Natural killer cell (primary cell): ENCODE data around the gene DOCK1. TPM values are rescaled to one million over a fixed set of nuclear protein-coding genes. Genes with fewer than 3 reads are reported as not detected.

Experiments used
- ATAC-seq, 3 donors: fragments of 150-1000 bp in 2 of 3; fragments of 200-7000 bp in 1 of 3; cut with Tn5 transposase; 1 replicate in 1 of 3; 2 replicates in 2 of 3; pipeline ENCODE4 v1.10.0; 2021; ENCODE audit warnings: mild to moderate bottlenecking in 2 of 3, moderate library complexity in 2 of 3
- DNase-seq, 2 donors: peaks; one replicate each; pipeline versions ENCODE4 v3.0.0 to v3.0.0-alpha.2; 2013 to 2021; ENCODE audit warnings: mixed read lengths in 1 of 2
- H3K27ac ChIP-seq: one replicate; pipeline ENCODE4 v1.5.1; 2013; ENCODE audit warnings: mild to moderate bottlenecking, low read length
- H3K27me3 ChIP-seq: one replicate; pipeline ENCODE4 v1.6.1; 2013; ENCODE audit warnings: low read length; ENCODE audit not compliant: control insufficient read depth, insufficient read depth
- H3K36me3 ChIP-seq: one replicate; pipeline ENCODE4 v1.6.1; 2013; ENCODE audit warnings: low read length; ENCODE audit not compliant: control insufficient read depth, insufficient read depth
- H3K4me1 ChIP-seq: one replicate; pipeline ENCODE4 v1.6.1; 2013; ENCODE audit warnings: low read length; ENCODE audit not compliant: control insufficient read depth, insufficient read depth
- H3K4me3 ChIP-seq: one replicate; pipeline ENCODE4 v1.5.1; 2013; ENCODE audit warnings: low read length
- H3K9me3 ChIP-seq: one replicate; pipeline ENCODE4 v1.6.1; 2013; ENCODE audit warnings: low read length; ENCODE audit not compliant: control insufficient read depth, insufficient read depth
- H3K27ac Mint-ChIP-seq, 2 donors: one replicate each; pipeline ENCODE4 v1.8.0; 2022; ENCODE audit warnings: mild to moderate bottlenecking in 2 of 2, mixed read lengths in 2 of 2, moderate library complexity in 1 of 2
- H3K27me3 Mint-ChIP-seq, 2 donors: one replicate each; pipeline ENCODE4 v1.8.0; 2022; ENCODE audit warnings: low read depth in 2 of 2, mixed read lengths in 2 of 2
- H3K36me3 Mint-ChIP-seq: one replicate; pipeline ENCODE4 v1.8.0; 2022; ENCODE audit warnings: mixed read lengths
- H3K4me1 Mint-ChIP-seq, 2 donors: one replicate each; pipeline ENCODE4 v1.8.0; 2022; ENCODE audit warnings: mixed read lengths in 2 of 2
- H3K4me3 Mint-ChIP-seq: one replicate; pipeline ENCODE4 v1.8.0; 2022; ENCODE audit warnings: mild to moderate bottlenecking, moderate library complexity, mixed read lengths
- H3K9me3 Mint-ChIP-seq, 2 donors: one replicate each; pipeline ENCODE4 v1.8.0; 2022; ENCODE audit warnings: mixed read lengths in 2 of 2
- WGBS: methylation state at CpG from one replicate; pipeline ENCODE4 v1.1.7; 2013; ENCODE audit warnings: missing lambda C conversion rate; ENCODE audit not compliant: insufficient coverage; 5-methylcytosine and 5-hydroxymethylcytosine counted together
- intact Hi-C: fragments of 100-400 bp; cut with micrococcal nuclease; formaldehyde crosslinking; loops from one replicate; pipeline ENCODE4 v1.14.2; 2022
- total RNA-seq, 4 donors: library from RNA; stranded (reverse); fragments of 120-200 nt in 1 of 4; gene quantifications; one replicate each; pipeline versions ENCODE4 v1.2.3 to v1.2.4, GENCODE V29; 2013 to 2022
- TF ChIP-seq, protein P1 (sequence below): fragments of 200-600 bp; IDR thresholded peaks from one replicate; pipeline ENCODE4 v1.8.0; 2022; ENCODE audit warnings: antibody characterized with exemption

The DOCK1 gene
- total RNA-seq, 3 donors from 2014 or later (not counting 1 experiment from before 2014, with no cell fraction given): 0.07 to 0.12 (median 0.08) TPM

DNA sequence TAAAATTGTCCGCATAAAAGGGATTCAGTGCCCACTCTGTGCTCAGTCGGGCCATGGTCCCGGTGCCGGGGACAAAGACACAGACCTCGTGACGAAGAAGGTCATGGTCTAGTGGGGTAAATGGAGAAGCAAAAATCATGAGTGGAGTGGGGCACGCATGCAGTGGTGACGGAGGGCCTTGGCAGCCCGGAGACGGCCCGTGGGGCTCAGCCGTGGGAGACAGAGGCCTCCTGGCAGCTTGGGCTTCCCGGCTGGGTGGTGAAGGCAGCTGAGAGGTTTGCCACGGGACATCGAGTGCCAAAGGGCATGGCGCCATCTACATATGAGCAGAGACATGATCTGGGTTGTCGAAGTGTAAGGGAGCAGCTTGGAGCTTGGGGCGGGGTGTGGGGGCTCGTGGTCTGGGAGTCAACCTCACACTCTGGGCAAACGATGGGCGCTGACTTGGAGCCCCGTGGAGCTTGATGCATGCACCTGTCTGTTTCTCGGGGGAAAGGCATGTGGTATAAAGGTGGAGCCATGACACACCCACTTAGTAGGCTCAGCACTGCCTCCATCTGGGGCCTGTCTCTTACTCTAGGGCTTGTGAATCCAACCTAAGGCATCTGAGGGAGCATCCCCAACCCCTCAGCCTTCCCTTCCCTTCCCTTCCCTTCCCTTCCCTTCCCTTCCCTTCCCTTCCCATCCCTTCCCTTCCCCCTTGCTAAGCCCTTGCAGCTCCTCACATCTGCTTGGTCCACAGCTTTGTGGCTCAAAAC, 442.2 kb downstream of the DOCK1 start:
- no peaks in the 10 kb centered on the region for H3K27me3 ChIP-seq
- no peak for ATAC-seq
- no peak overlapping the region for H3K4me3 ChIP-seq
- Mint-ChIP-seq H3K27me3 (peaks cover 0 to 2% of the 10 kb centered on the region in 2 donors), H3K4me1 (peaks cover 0 to 12% of the 10 kb centered on the region in 2 donors), H3K9me3 (no peaks in the 10 kb centered on the region), H3K36me3 (no peaks in the 10 kb centered on the region), H3K4me3 (no peak overlapping the region), H3K27ac (no peak overlapping the region)
- no peaks in the 10 kb centered on the region for H3K4me1 ChIP-seq
- TF ChIP-seq, protein P1, sequence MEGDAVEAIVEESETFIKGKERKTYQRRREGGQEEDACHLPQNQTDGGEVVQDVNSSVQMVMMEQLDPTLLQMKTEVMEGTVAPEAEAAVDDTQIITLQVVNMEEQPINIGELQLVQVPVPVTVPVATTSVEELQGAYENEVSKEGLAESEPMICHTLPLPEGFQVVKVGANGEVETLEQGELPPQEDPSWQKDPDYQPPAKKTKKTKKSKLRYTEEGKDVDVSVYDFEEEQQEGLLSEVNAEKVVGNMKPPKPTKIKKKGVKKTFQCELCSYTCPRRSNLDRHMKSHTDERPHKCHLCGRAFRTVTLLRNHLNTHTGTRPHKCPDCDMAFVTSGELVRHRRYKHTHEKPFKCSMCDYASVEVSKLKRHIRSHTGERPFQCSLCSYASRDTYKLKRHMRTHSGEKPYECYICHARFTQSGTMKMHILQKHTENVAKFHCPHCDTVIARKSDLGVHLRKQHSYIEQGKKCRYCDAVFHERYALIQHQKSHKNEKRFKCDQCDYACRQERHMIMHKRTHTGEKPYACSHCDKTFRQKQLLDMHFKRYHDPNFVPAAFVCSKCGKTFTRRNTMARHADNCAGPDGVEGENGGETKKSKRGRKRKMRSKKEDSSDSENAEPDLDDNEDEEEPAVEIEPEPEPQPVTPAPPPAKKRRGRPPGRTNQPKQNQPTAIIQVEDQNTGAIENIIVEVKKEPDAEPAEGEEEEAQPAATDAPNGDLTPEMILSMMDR: no peak
- no peak overlapping the region for H3K27ac ChIP-seq
- no peaks in the 10 kb centered on the region for H3K9me3 ChIP-seq
- intact Hi-C loops: loop anchor here (2.0 kb wide), 1 partner anchor 105 kb away; no protein-coding TSS in a partner anchor
- peak in 1 of 2 donors; percentile 22 for DNase-seq
- WGBS: 89% methylated on average over 23 of the region's 23 CpGs
- no peaks in the 10 kb centered on the region for H3K36me3 ChIP-seq

DNA sequence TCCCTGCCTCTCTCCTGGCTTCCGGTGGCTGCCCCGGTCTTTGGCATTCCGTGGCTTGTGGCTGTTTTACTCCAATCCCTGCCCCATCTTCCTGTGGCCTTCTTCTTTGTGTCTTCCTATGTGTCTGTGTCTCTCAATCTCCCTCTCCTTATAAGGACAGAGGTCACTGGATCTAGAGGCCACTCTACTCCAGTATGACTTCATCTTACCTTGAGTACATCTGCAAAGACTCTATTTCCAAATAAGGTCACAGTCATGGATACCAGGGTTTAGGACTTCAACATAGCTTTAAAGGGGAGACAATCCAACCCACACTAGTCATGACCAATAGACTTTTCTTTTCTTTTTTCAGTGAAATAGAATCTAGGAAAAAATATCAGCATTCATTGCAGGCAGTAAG, 444.5 kb downstream of the DOCK1 start:
- Histone ChIP-seq H3K4me3 (no peak overlapping the region), H3K27ac (no peak overlapping the region), H3K4me1 (no peaks in the 10 kb centered on the region), H3K27me3 (no peaks in the 10 kb centered on the region), H3K36me3 (no peaks in the 10 kb centered on the region), H3K9me3 (no peaks in the 10 kb centered on the region)
- DNase-seq (no peak), ATAC-seq (no peak)
- Mint-ChIP-seq H3K9me3 (no peaks in the 10 kb centered on the region), H3K27me3 (peaks cover 0 to 2% of the 10 kb centered on the region in 2 donors), H3K4me1 (peaks cover 0 to 20% of the 10 kb centered on the region in 2 donors), H3K4me3 (no peak overlapping the region), H3K36me3 (no peaks in the 10 kb centered on the region), H3K27ac (no peak overlapping the region)
- WGBS: 87% methylated on average over 3 of the region's 3 CpGs
- TF ChIP-seq, protein P1: no peak
- intact Hi-C loops: no loop called here

DNA sequence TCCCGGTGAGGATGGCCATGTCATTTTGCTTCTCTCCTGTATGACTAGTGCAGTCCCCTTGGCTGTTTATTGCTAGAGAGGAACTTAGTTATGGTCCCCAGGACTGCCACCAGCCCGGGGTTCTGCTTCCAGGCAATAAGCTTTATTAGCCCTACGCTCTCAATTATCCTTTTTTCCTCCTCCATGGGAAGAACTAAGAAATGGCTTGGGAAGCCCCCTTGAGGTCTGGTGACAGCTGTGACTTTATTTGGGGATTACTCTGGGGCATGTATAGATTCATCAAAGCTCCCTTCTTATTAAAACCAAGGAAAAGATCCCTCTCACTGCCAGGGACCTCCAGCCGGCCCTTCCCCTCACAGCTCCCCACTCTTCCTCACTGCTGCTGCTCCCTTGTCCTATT, 446.3 kb downstream of the DOCK1 start:
- TF ChIP-seq, protein P1: no peak
- DNase-seq: no peak
- H3K27me3 ChIP-seq: no peaks in the 10 kb centered on the region
- peaks cover 0 to 26% of the 10 kb centered on the region in 2 donors for H3K4me1 Mint-ChIP-seq
- WGBS: 93% methylated on average over 3 of the region's 4 CpGs
- intact Hi-C loops: no loop called here
- H3K4me3 ChIP-seq: no peak overlapping the region
- no peaks in the 10 kb centered on the region for H3K36me3 ChIP-seq
- H3K27ac ChIP-seq: no peak overlapping the region
- no peak overlapping the region for H3K4me3 Mint-ChIP-seq
- no peaks in the 10 kb centered on the region for H3K9me3 ChIP-seq
- no peak for ATAC-seq
- H3K36me3 Mint-ChIP-seq: no peaks in the 10 kb centered on the region
- peaks cover 0 to 2% of the 10 kb centered on the region in 2 donors for H3K27me3 Mint-ChIP-seq
- H3K4me1 ChIP-seq: no peaks in the 10 kb centered on the region
- no peaks in the 10 kb centered on the region for H3K9me3 Mint-ChIP-seq
- H3K27ac Mint-ChIP-seq: no peak overlapping the region
